Retinal pigment epithelial cell (primary cell): ENCODE data around the gene CNNM4.

ENCODE experiments used
- DNase-seq: peaks from one replicate; pipeline ENCODE4 v3.0.0-alpha.2; 2010; ENCODE audit warnings: low read depth
- H3K4me3 ChIP-seq: 2 replicates; pipeline ENCODE4 v1.5.1; 2011; ENCODE audit warnings: mild to moderate bottlenecking, low read length, control low read depth, moderate library complexity
- CTCF ChIP-seq: conservative IDR thresholded peaks from 2 replicates; pipeline ENCODE4 v1.5.1; 2011; ENCODE audit warnings: low read depth, low read length, control low read depth, inconsistent platforms

Gene CNNM4

GRCh38 chr2:96760036-96760985 is at the start of gene CNNM4:
Gene CNNM4, plus strand, starts transcription at chr2:96760902. Its CDS starts 98 bp downstream, at chr2:96761000.
- H3K4me3 ChIP-seq = peak within 1 kb of the TSS; percentile 67
- peak; percentile 26 for TF ChIP-seq CTCF
- DNase-seq = peak; percentile 73

GRCh38 chr2:96710985-96711384 is 49.7 kb upstream of the CNNM4 start:
- no peak for DNase-seq
- H3K4me3 ChIP-seq = no peak overlapping the region
- TF ChIP-seq CTCF = no peak

GRCh38 chr2:96715658-96716057 is 45.0 kb upstream of the CNNM4 start:
- no peak for TF ChIP-seq CTCF
- no peak overlapping the region for H3K4me3 ChIP-seq
- DNase-seq = no peak

GRCh38 chr2:96716388-96716787 is 44.3 kb upstream of the CNNM4 start:
- no peak overlapping the region for H3K4me3 ChIP-seq
- no peak for TF ChIP-seq CTCF
- no peak for DNase-seq

GRCh38 chr2:96726131-96726530 is 34.6 kb upstream of the CNNM4 start:
- no peak overlapping the region for H3K4me3 ChIP-seq
- no peak for TF ChIP-seq CTCF
- DNase-seq = no peak

- no peak for DNase-seq
- TF ChIP-seq CTCF = no peak
- H3K4me3 ChIP-seq = no peak overlapping the region
These were observed 33.3 kb upstream of the CNNM4 start for GRCh38 chr2:96727431-96727830.

GRCh38 chr2:96729748-96730147 is 31.0 kb upstream of the CNNM4 start:
- no peak for TF ChIP-seq CTCF
- H3K4me3 ChIP-seq = no peak overlapping the region
- no peak for DNase-seq
